HEK293T (cell line): ENCODE measurements around the gene ST8SIA3.

ENCODE experiments used
- ARNT ChIP-seq: fragments of 450-650 bp; IDR thresholded peaks from 2 replicates; pipeline ENCODE4 v1.6.1; 2017; ENCODE audit warnings: mild to moderate bottlenecking
- ELF4 ChIP-seq: fragments of 450-650 bp; IDR thresholded peaks from 2 replicates; pipeline ENCODE4 v1.6.1; 2017; ENCODE audit warnings: antibody characterized with exemption
- FOXA1 ChIP-seq: fragments of 450-650 bp; IDR thresholded peaks from 2 replicates; pipeline ENCODE4 v1.6.1; 2016; ENCODE audit warnings: mild to moderate bottlenecking
- FOXK2 ChIP-seq: fragments of 450-650 bp; IDR thresholded peaks from 2 replicates; pipeline ENCODE4 v1.6.1; 2016; ENCODE audit warnings: mild to moderate bottlenecking
- FOXM1 ChIP-seq: fragments of 450-650 bp; IDR thresholded peaks from 2 replicates; pipeline ENCODE4 v1.6.1; 2017; ENCODE audit warnings: mild to moderate bottlenecking, borderline replicate concordance
- HDGF ChIP-seq: fragments of 450-650 bp; IDR thresholded peaks from 2 replicates; pipeline ENCODE4 v1.6.1; 2017; ENCODE audit warnings: antibody characterized with exemption, borderline replicate concordance
- L3MBTL2 ChIP-seq: fragments of 450-650 bp; conservative IDR thresholded peaks from 2 replicates; pipeline ENCODE4 v1.6.1; 2016; ENCODE audit warnings: mild to moderate bottlenecking
- NFRKB ChIP-seq: fragments of 450-650 bp; IDR thresholded peaks from 2 replicates; pipeline ENCODE4 v1.6.1; 2016; ENCODE audit warnings: mild to moderate bottlenecking, moderate library complexity
- SUZ12 ChIP-seq: fragments of 450-650 bp; IDR thresholded peaks from 2 replicates; pipeline ENCODE4 v1.6.1; 2016; ENCODE audit warnings: mild to moderate bottlenecking
- TARDBP ChIP-seq: fragments of 450-650 bp; IDR thresholded peaks from 2 replicates; pipeline ENCODE4 v1.6.1; 2016
- ZNF384 ChIP-seq: fragments of 450-650 bp; IDR thresholded peaks from 2 replicates; pipeline ENCODE4 v1.6.1; 2016

DNA sequence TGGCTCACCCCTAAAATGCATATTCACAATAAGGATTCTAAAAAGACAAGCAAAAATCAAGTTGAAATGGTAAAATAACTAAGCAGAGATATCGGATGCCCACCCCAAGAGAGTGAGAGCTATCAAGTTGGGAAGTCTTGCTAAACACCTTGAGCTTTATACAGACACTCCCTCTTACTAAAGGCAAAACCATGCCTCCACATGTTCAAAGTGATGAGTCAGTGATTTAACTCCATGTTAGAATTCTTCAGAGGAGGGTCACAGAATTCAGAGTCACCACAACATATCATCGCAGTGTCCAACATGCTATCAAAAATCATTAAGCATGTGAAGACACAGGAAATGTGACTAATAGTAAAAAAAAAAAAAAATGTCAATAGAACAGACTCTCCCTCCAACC is 20.6 kb upstream of the ST8SIA3 start:
- TF ChIP-seq ELF4 (no peak), SUZ12 (no peak), FOXM1 (no peak), NFRKB (no peak), L3MBTL2 (no peak), FOXK2 (no peak), TARDBP (no peak), HDGF (no peak), ZNF384 (no peak), FOXA1 (no peak), ARNT (no peak)
